ENCODE data around the gene DMGDH. TPM values are rescaled to one million over a fixed set of nuclear protein-coding genes. Genes with fewer than 3 reads are reported as not detected.

DMGDH gene
- 0.15 TPM in 1 of 5 replicates, not detected in the others for total RNA-seq (2022; extraction: Qiagen RNA extraction)

DNA sequence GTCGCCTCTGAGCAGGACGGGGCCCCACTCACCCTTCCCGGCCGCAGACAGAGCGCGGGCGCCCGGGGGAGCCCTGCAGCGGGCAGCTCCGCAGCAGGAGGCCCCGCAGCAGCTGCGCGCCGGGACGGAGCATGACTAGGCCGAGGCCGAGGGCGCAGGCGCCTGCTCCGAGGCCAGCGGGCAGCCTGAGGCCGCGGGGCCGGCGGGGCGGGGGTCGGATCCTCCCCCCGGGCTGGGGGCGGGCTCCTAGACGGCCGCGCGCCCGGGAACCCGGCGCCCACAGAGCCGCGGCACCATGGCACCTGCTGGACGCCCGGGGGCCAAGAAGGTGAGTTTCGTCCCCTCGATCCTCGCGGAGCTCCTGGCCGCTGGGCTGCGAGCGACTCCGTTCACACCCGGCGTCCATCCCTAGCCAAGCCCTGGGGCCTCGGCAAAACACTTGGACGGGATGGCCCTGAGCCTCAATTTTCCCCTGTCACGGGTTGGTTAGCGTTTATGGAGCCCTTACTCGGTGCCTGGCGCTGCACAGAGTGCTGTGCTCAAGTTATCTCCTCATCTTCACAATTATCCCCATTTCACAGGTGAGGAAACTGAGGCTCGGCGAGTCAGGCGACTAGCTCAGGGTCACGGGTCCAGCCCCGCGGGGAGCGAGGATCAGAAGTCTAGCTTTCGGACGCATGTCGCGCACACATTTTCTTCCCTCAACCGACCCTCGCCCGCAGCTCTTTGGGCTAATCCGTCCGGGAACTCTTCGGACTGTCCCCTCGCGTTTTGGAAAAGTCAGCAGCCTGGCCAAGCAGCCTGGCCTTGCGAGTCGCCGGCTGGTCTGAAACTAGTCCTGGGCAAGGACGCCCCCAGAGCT, at the start of gene DMGDH, which contains the start of gene BHMT2:
Gene DMGDH (minus strand): TSS at position 187 of the 862 bp plus-strand sequence. CDS start 54 bp downstream, at position 133.
Gene BHMT2 (plus strand): TSS at position 280 of the 862 bp plus-strand sequence. CDS start 16 bp downstream, at position 296.

DNA sequence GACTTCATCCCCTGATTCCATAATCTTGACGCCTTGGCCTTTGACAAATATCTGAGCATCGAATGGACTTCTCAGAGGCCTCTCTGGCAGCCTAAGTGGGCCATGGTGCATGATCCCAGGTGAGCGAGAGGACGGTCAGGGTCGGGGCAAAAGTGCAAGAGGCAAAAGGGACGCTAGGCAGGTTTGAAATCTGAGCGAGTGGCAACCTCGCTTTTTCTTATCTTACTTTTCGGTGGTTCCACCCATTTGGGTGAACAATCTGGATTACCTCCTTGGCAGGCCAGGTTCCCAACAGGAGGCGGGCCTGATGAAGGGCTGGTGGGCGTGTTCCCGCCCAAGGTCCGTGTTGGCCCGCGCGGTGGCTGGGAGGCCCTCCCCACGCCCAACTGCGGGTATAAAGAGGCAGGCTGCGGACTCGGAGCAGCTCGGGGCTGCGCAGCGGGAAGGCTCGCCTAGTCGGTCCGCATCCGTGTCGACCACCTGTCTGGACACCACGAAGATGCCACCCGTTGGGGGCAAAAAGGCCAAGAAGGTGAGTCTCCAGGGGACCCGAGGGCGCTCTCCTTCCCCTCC, 42.0 kb upstream of the DMGDH start, which contains the start of gene BHMT:
Gene BHMT (plus strand): TSS at position 423 of the 573 bp plus-strand sequence. CDS start 77 bp downstream, at position 500.

DNA sequence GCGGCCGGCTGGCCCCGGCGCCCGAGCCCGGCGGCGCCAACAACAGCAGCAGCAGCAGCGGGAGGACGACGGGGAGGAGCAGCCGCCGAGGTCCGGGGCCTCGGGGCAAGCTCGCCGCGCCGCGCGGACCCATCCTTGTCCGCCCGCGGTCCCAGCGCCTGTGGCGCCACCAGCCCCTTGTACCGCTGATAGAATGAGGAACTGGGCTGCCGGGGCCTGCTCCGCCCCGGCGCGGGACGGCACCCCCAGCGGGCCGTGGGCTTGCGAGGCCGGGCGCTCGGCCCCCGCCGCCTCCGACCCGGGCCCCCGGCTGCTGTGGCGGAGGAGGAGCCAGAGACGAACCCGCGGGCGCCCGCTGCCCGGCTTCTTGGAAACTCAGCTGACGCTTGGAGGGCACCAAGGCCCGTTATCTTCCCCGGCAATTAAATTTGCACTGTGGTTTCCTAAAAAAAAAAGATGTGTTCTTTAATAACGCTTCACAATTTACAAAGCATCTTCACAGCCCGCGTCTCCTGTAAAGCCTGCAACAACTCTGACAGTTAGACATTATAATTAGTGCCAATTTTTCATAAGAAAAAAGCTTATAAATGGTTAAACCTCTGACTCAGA, 84.3 kb downstream of the DMGDH start, which contains the start of gene ARSB:
Gene ARSB (minus strand): TSS at position 195 of the 609 bp plus-strand sequence. CDS start 62 bp downstream, at position 133.

Other genes starting within 250 kb of the DMGDH start
- gene ARSB, start 84.4 kb downstream of the DMGDH start, total RNA-seq (2022; extraction: Qiagen RNA extraction) = 7.7 to 9.8 TPM (median 9.1 TPM) in 5 replicates
- gene BHMT2, start 93 bp upstream of the DMGDH start, total RNA-seq (2022; extraction: Qiagen RNA extraction) = not detected in 5 replicates
- gene BHMT, start 42.1 kb upstream of the DMGDH start, total RNA-seq (2022; extraction: Qiagen RNA extraction) = 0.21 TPM in 1 of 5 replicates, not detected in the others
- gene JMY, start 166.5 kb upstream of the DMGDH start, total RNA-seq (2022; extraction: Qiagen RNA extraction) = 2.8 to 3.9 TPM (median 3.2 TPM) in 5 replicates

Data from A549 treated with CORT108297 at 1 μM for 4 hours (cell line).